Omental fat pad (tissue), 4 donors: ENCODE measurements around the gene CUEDC2. TPM values are rescaled to one million over a fixed set of nuclear protein-coding genes. Genes with fewer than 3 reads are reported as not detected.

ENCODE experiments used
- ATAC-seq: fragments of 150-250 bp; one replicate; pipeline ENCODE4 v1.9.1; 2016; ENCODE audit warnings: mild to moderate bottlenecking, moderate library complexity; ENCODE audit not compliant: low FRiP score
- DNase-seq: peaks from one replicate; pipeline ENCODE4 v3.0.0-alpha.2; 2019; ENCODE audit warnings: low spot score
- total RNA-seq, 4 donors: library from RNA; depleted of rRNA; stranded (reverse); fragments of >200 nt; gene quantifications; one replicate each; pipeline ENCODE4 v1.1.0, GENCODE V29; 2016
- TF ChIP-seq, protein P1 (sequence below), 3 donors: fragments of 450-650 bp; IDR thresholded peaks; one replicate each; pipeline ENCODE4 v1.5.1; 2016 to 2017; ENCODE audit warnings: antibody characterized with exemption in 3 of 3, mild to moderate bottlenecking in 3 of 3, moderate library complexity in 2 of 3

The CUEDC2 gene
- total RNA-seq, 4 donors from 2014 or later: 41.1 to 51.6 (median 47.2) TPM

DNA sequence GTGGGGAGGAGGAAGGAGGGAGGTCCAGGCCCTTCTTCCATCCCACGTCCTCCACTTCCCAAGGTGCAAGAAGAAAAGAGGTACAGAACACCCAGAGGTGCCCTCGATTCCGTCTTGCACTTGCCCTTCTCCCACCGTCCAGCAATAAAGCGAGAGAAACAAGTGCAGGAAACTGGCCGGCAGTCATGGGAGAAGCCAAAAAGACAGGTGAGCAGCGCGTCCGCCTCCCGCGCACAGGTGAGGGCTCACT lies 17.7 kb upstream of the CUEDC2 start:
- TF ChIP-seq, protein P1, sequence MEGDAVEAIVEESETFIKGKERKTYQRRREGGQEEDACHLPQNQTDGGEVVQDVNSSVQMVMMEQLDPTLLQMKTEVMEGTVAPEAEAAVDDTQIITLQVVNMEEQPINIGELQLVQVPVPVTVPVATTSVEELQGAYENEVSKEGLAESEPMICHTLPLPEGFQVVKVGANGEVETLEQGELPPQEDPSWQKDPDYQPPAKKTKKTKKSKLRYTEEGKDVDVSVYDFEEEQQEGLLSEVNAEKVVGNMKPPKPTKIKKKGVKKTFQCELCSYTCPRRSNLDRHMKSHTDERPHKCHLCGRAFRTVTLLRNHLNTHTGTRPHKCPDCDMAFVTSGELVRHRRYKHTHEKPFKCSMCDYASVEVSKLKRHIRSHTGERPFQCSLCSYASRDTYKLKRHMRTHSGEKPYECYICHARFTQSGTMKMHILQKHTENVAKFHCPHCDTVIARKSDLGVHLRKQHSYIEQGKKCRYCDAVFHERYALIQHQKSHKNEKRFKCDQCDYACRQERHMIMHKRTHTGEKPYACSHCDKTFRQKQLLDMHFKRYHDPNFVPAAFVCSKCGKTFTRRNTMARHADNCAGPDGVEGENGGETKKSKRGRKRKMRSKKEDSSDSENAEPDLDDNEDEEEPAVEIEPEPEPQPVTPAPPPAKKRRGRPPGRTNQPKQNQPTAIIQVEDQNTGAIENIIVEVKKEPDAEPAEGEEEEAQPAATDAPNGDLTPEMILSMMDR (IDR thresholded peaks at IDR 0.05): no peak
- no peak for ATAC-seq
- DNase-seq: no peak

DNA sequence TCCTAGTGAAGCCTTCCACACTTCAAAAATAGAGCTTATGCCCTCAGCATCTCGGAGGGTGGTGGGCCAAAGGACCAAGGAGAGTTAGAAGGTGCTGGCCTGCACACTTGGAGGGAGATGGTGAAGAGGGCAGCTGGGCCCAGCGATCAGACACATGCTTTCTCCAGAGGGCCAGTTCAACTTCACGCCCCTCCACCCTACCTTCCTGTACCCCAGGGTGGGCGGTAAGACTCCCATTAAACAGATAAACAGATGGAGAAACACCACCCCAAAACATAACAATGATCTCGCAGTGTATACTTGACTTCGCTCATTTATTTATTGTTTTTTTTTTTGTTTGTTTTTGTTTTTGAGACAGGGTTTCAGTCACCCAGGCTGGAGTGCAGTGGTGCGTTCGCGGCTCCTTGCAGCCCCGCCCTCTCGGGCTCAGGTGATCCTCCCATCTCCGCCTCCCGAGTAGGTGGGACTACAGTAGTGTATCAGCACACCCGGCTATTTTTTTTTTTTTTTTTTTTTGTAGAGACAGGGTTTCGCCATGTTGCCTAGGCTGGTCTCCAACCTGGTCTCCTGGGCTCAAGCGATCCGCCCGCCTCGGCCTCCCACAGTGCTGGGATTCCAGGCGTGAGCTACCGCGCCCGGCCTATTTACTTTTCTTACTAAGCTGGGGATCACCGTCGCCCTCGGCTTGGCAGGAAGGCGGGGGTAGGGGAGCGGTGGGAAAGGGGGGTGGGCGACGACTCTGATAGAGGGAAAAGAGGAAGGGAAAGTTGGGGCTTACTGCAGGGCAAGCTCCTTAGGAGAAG lies 17.1 kb upstream of the CUEDC2 start:
- ATAC-seq (peak; percentile 58), DNase-seq (peak; percentile 42)
- TF ChIP-seq, protein P1 (IDR thresholded peaks at IDR 0.05): no peak

DNA sequence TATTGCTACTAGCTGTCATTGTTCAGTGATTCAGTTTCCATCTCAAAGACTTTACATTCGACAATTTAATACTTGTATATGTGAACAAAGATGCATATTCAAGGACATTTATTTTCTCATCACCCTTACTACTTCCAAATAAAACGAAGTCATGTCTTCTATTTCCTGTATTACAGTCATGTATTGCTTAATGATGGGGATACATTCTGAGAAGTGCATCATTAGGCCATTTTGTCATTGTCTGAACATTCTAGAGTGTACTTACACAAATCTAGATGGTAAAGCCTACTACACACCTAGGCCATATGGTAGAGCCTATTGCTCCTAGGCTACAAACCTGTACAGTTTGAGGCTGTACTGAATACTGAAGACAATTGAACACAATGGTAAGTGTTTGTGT lies 12.5 kb upstream of the CUEDC2 start:
- no peak for ATAC-seq

DNA sequence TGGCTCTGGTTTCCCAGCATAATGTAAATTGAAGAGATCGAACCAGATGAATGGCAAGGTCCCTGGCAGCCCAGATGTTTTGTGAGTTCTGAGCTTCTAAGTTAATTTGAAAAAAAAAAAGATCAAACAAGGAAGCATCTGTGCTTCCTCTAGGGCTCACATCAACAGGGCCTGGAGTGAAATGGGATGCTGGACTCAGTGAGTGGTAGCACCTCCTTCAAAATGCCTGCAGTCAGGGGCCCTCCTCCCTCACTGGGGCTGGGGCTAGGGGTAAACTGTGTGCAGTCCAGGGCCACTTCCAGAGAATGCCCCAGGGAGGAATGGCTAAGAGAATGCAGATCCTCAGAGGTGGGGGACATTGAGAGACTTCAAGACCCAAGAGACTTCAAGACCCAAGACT lies 6.0 kb upstream of the CUEDC2 start:
- TF ChIP-seq, protein P1 (IDR thresholded peaks at IDR 0.05): no peak
- DNase-seq (no peak), ATAC-seq (no peak)

More for the DNA sequence above, 12.5 kb upstream of the CUEDC2 start:
- no peak for DNase-seq
- TF ChIP-seq, protein P1 (IDR thresholded peaks at IDR 0.05): no peak

DNA sequence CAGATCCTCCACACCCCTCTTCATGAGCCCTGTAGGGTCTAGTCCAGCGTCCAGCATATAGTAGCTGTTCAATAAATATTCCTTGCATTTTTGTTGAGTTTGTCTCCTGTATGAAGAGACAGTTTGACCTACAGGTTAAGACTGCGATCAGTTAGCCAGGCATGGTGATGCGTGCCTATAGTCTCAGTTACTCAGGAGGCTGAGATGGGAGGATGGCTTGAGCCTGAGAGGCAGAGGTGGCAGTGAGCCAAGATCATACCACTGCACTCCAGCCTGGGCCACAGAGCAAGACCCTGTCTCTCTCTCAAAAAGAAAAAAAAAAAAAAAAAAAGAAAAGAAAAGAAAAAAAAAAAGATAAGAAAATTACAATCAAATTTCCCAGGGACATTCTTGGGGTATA lies 5.1 kb upstream of the CUEDC2 start:
- no peak for ATAC-seq
- no peak for DNase-seq
- TF ChIP-seq, protein P1 (IDR thresholded peaks at IDR 0.05): no peak

DNA sequence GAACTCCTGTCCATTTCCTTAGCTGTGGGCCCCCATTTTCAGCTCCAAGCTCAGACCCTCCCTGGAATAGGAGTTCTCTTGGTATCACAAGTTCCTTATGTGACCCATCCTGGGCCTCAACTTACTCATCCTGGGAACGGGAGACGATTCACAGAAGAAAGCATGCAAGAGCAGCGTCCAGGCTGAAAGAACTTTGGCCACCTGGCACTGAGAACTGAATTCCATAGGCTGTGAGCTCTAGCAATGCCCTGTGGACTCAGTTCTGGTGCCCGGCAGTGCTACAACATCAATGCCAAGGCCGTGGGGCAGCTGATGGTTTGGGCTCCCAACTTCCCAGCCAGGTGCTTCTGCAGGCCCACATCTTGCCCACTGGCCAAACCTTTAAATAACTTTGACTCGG lies 3.9 kb upstream of the CUEDC2 start:
- TF ChIP-seq, protein P1 (IDR thresholded peaks at IDR 0.05): no peak
- DNase-seq: no peak
- no peak for ATAC-seq

DNA sequence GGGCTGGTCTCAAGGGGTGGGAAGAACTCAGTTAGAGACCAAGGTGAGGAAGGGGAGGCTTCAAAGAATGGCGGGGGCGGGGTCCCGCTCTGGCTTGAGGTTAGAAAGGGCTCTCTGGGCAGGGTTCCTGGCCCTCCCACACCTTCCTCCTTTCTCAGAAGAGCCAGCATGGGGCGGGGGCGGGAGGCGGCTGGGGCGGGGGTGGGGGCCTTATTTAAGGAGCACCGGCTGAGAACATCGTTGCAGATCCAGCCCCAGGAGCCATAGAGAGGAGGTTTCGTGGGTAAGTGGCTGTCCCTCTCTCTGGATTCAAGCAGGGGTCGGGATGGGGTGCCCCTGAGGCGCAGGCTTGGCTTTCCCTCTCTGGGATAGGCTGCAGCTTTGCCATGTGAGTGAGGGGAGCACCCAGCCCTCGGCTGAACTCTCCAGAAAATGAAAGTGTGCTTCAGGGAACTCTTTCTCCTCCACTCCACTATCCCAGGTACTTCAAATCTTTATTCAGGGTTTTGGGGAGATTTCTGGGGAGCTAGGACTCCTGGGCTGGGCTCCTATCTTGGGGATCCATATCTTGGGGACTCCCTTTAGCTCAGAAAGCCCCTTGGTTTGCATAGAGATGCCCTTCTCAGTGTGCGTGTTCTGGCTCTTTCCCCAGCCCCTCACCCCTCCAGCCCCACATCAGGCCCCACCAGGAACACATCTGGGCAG lies 3.3 kb upstream of the CUEDC2 start:
- TF ChIP-seq, protein P1 (IDR thresholded peaks at IDR 0.05): no peak
- peak; percentile 25 for ATAC-seq

More for the DNA sequence above, 3.3 kb upstream of the CUEDC2 start:
- no peak for DNase-seq
